Smooth muscle cell (in vitro differentiated cells): ENCODE results near the gene CRACDL. TPM values are rescaled to one million over a fixed set of nuclear protein-coding genes. Genes with fewer than 3 reads are reported as not detected.

ENCODE experiments used
- DNase-seq: peaks from one replicate; lab custom pipeline; 2025; ENCODE audit not compliant: unreplicated experiment; lab: John Stamatoyannopoulos, UW
- H2AFZ ChIP-seq: fragments of 200-600 bp; sonication (generic); 2 replicates; pipeline ENCODE4 v1.6.0; 2016; ENCODE audit warnings: antibody characterized with exemption, low read depth, mild to moderate bottlenecking
- H3F3A ChIP-seq: fragments of 200-600 bp; sonication (generic); 2 replicates; pipeline ENCODE4 v1.6.0; 2017; ENCODE audit warnings: antibody characterized with exemption, low read depth
- H3K27ac ChIP-seq: fragments of 200-600 bp; sonication (generic); 2 replicates; pipeline ENCODE4 v1.5.1; 2016; ENCODE audit warnings: low read depth, mild to moderate bottlenecking
- H3K27me3 ChIP-seq: fragments of 200-600 bp; sonication (generic); 2 replicates; pipeline ENCODE4 v1.6.1; 2016; ENCODE audit warnings: low read depth, mild to moderate bottlenecking
- H3K36me3 ChIP-seq: fragments of 200-600 bp; sonication (generic); 2 replicates; pipeline ENCODE4 v1.5.1; 2016; ENCODE audit warnings: low read depth
- H3K4me1 ChIP-seq: fragments of 200-600 bp; sonication (generic); 2 replicates; pipeline ENCODE4 v1.5.1; 2016; ENCODE audit warnings: low read depth
- H3K4me2 ChIP-seq: fragments of 200-600 bp; sonication (generic); 2 replicates; pipeline ENCODE4 v1.6.0; 2016; ENCODE audit warnings: mild to moderate bottlenecking
- H3K4me3 ChIP-seq: fragments of 200-600 bp; sonication (generic); 2 replicates; pipeline ENCODE4 v1.5.1; 2016; ENCODE audit warnings: mild to moderate bottlenecking
- H3K79me2 ChIP-seq: fragments of 200-600 bp; sonication (generic); 2 replicates; pipeline ENCODE4 v1.6.0; 2016; ENCODE audit warnings: low read depth, mild to moderate bottlenecking
- H3K9ac ChIP-seq: fragments of 200-600 bp; sonication (generic); 2 replicates; pipeline ENCODE4 v1.6.0; 2016; ENCODE audit warnings: low read depth
- H3K9me3 ChIP-seq: fragments of 200-600 bp; sonication (generic); replicated peaks from 2 replicates; pipeline ENCODE4 v1.5.1; 2016; ENCODE audit warnings: low read depth
- H4K20me1 ChIP-seq: fragments of 200-600 bp; sonication (generic); 2 replicates; pipeline ENCODE4 v1.6.0; 2016; ENCODE audit warnings: low read depth
- CTCF ChIP-seq: fragments of 200-600 bp; sonication (generic); IDR thresholded peaks from 2 replicates; pipeline ENCODE4 v1.5.1; 2017; ENCODE audit warnings: borderline replicate concordance, mild to moderate bottlenecking, antibody characterized with exemption; ENCODE audit not compliant: insufficient read depth, poor library complexity, severe bottlenecking
- WGBS: methylation state at CpG from one replicate; pipeline ENCODE4 v1.1.7; 2016; ENCODE audit warnings: low lambda C conversion rate; 5-methylcytosine and 5-hydroxymethylcytosine counted together
- polyA plus RNA-seq: library from polyadenylated mRNA; unstranded; fragments of >200 nt; fragmentation: Nextera tagmentation; extraction: Ambion mirVana; gene quantifications from 2 replicates; pipeline ENCODE4 v1.2.1, GENCODE V29; 2016
- total RNA-seq: library from RNA; depleted of rRNA; stranded (reverse); fragments of >200 nt; gene quantifications from 2 replicates; pipeline ENCODE4 v1.2.3, GENCODE V29; 2014

The CRACDL gene
- total and polyA plus RNA-seq, 2 experiments from 2014 or later, result 0.72 to 2.2 TPM

GRCh38 chr2:98777710-98778109, 158.3 kb downstream of the CRACDL start:
- Histone ChIP-seq H3K4me3 (no peak overlapping the region), H3K9ac (no peak overlapping the region), H3K4me1 (no peaks in the 10 kb centered on the region), H3K36me3 (no peaks in the 10 kb centered on the region), H4K20me1 (no peaks in the 10 kb centered on the region), H3K27ac (no peak overlapping the region), H3K4me2 (no peak overlapping the region), H3K27me3 (no peaks in the 10 kb centered on the region), H3F3A (no peaks in the 10 kb centered on the region), H3K9me3 (peaks cover 4% of the 10 kb centered on the region), H3K79me2 (no peaks in the 10 kb centered on the region), H2AFZ (no peak overlapping the region)
- 93% methylated on average over 1 of the region's 1 CpG for WGBS
- no peak for TF ChIP-seq CTCF
- no peak for DNase-seq

- no peaks in the 10 kb centered on the region for H3K79me2 ChIP-seq
- H3K4me3 ChIP-seq, result no peak overlapping the region
- WGBS, result 86% methylated on average over 6 of the region's 6 CpGs
- H3K9me3 ChIP-seq, result peaks cover 4% of the 10 kb centered on the region
- H2AFZ ChIP-seq, result no peak overlapping the region
- H3K27me3 ChIP-seq, result no peaks in the 10 kb centered on the region
- no peaks in the 10 kb centered on the region for H3F3A ChIP-seq
- DNase-seq, result no peak
- H3K9ac ChIP-seq, result no peak overlapping the region
- no peaks in the 10 kb centered on the region for H4K20me1 ChIP-seq
- TF ChIP-seq CTCF, result no peak
- no peaks in the 10 kb centered on the region for H3K4me1 ChIP-seq
- no peak overlapping the region for H3K27ac ChIP-seq
- H3K4me2 ChIP-seq, result no peak overlapping the region
- H3K36me3 ChIP-seq, result no peaks in the 10 kb centered on the region
Measured at GRCh38 chr2:98777076-98777475, 158.9 kb downstream of the CRACDL start.

GRCh38 chr2:98776136-98776535, 159.9 kb downstream of the CRACDL start:
- Histone ChIP-seq H3K27me3 (no peaks in the 10 kb centered on the region), H3K9me3 (no peaks in the 10 kb centered on the region), H3K9ac (no peak overlapping the region), H3K79me2 (no peaks in the 10 kb centered on the region), H4K20me1 (no peaks in the 10 kb centered on the region), H2AFZ (no peak overlapping the region), H3F3A (no peaks in the 10 kb centered on the region), H3K27ac (no peak overlapping the region), H3K4me2 (no peak overlapping the region), H3K4me3 (no peak overlapping the region), H3K36me3 (no peaks in the 10 kb centered on the region), H3K4me1 (no peaks in the 10 kb centered on the region)
- 95% methylated on average over 1 of the region's 1 CpG for WGBS
- TF ChIP-seq CTCF, result no peak
- DNase-seq, result no peak

GRCh38 chr2:98775146-98775986, 160.7 kb downstream of the CRACDL start:
- H3K4me2 ChIP-seq, result no peak overlapping the region
- no peaks in the 10 kb centered on the region for H3K79me2 ChIP-seq
- TF ChIP-seq CTCF, result no peak
- H3K27ac ChIP-seq, result no peak overlapping the region
- no peak overlapping the region for H2AFZ ChIP-seq
- DNase-seq, result no peak
- H3K27me3 ChIP-seq, result no peaks in the 10 kb centered on the region
- H3K4me3 ChIP-seq, result no peak overlapping the region
- no peaks in the 10 kb centered on the region for H3F3A ChIP-seq
- no peaks in the 10 kb centered on the region for H3K9me3 ChIP-seq
- no peaks in the 10 kb centered on the region for H3K36me3 ChIP-seq
- H3K4me1 ChIP-seq, result no peaks in the 10 kb centered on the region
- H4K20me1 ChIP-seq, result no peaks in the 10 kb centered on the region
- 89% methylated on average over 20 of the region's 20 CpGs for WGBS
- H3K9ac ChIP-seq, result no peak overlapping the region
